Endothelial cell of umbilical vein (primary cell): Measurements from ENCODE around the gene CLEC20A. TPM values are rescaled to one million over a fixed set of nuclear protein-coding genes. Genes with fewer than 3 reads are reported as not detected.

Experiments used
- BruUV-seq: library from RNA; stranded (reverse); fragments of 400-500 nt; replicated peaks from 2 replicates; lab custom pipeline; 2021; lab: Mats Ljungman, UMichigan
- CTCF ChIA-PET: fragments of 300-600, 350-600 bp; sonication (Branson Sonifier 250); formaldehyde crosslinking; loops from one replicate; lab custom pipeline; 2021; ENCODE audit warnings: antibody characterized with exemption, inconsistent platforms; lab: Charles Lee
- POLR2A ChIA-PET: fragments of 300-600, 350-600 bp; sonication (Branson Sonifier 250); formaldehyde crosslinking; loops from one replicate; lab custom pipeline; 2021; ENCODE audit warnings: antibody characterized with exemption, inconsistent platforms; lab: Charles Lee
- DNase-seq: peaks from one replicate; pipeline ENCODE4 v3.0.0-alpha.2; 2011; ENCODE audit warnings: low read depth, low spot score
- FAIRE-seq: peaks from 2 replicates; lab custom pipeline; 2011; peaks lifted over from hg19 to GRCh38; lab: Jason Lieb, UNC
- H2AFZ ChIP-seq: 2 replicates; pipeline ENCODE4 v1.6.0; 2012; ENCODE audit warnings: low read depth, low read length, control low read depth, inconsistent platforms
- H3K27ac ChIP-seq: 2 replicates; pipeline ENCODE4 v1.5.1; 2011; ENCODE audit warnings: low read depth, mild to moderate bottlenecking, control low read depth, low read length, moderate library complexity; ENCODE audit not compliant: insufficient read depth
- H3K27me3 ChIP-seq, 2 experiments: 2 replicates each; pipeline versions ENCODE4 v1.6.0 to v1.6.1; 2011; ENCODE audit warnings: low read length in 2 of 2, mixed read lengths in 1 of 2; ENCODE audit not compliant: control insufficient read depth in 2 of 2, insufficient read depth in 2 of 2
- H3K36me3 ChIP-seq, 2 experiments: 2 replicates in 1 of 2; 3 replicates in 1 of 2; pipeline ENCODE4 v1.5.1; 2011; ENCODE audit warnings: low read length in 2 of 2, mild to moderate bottlenecking in 1 of 2, moderate library complexity in 1 of 2; ENCODE audit not compliant: control insufficient read depth in 2 of 2, insufficient read depth in 2 of 2; ENCODE audit errors: extremely low read depth in 1 of 2
- H3K4me1 ChIP-seq: 3 replicates; pipeline ENCODE4 v1.5.1; 2011; ENCODE audit warnings: mild to moderate bottlenecking, low read length; ENCODE audit not compliant: control insufficient read depth, insufficient read depth; ENCODE audit errors: extremely low read depth
- H3K4me2 ChIP-seq: 2 replicates; pipeline ENCODE4 v1.6.1; 2011; ENCODE audit warnings: low read length, control low read depth, mixed read lengths; ENCODE audit not compliant: insufficient read depth
- H3K4me3 ChIP-seq, 3 experiments: fragments of 200-600 bp in 1 of 3; sonication (generic), shearing (Covaris generic) in 1 of 3; replicated peaks in 1 of 3; 2 replicates each; pipeline ENCODE4 v1.5.1; 2011 to 2016; ENCODE audit warnings: control low read depth in 3 of 3, low read length in 3 of 3, mild to moderate bottlenecking in 2 of 3, inconsistent platforms in 1 of 3, low read depth in 1 of 3, moderate library complexity in 1 of 3; ENCODE audit not compliant: insufficient read depth in 1 of 3
- H3K79me2 ChIP-seq: 2 replicates; pipeline ENCODE4 v1.6.0; 2012; ENCODE audit warnings: low read length, inconsistent platforms; ENCODE audit not compliant: control insufficient read depth, insufficient read depth
- H3K9ac ChIP-seq: replicated peaks from 2 replicates; pipeline ENCODE3; 2011; ENCODE audit warnings: low read length, control low read depth; ENCODE audit not compliant: insufficient read depth; ENCODE audit errors: extremely low read depth
- H3K9me1 ChIP-seq: replicated peaks from 3 replicates; pipeline ENCODE4 v1.6.0; 2011; ENCODE audit warnings: mild to moderate bottlenecking, low read length; ENCODE audit not compliant: control insufficient read depth, insufficient read depth; ENCODE audit errors: extremely low read depth
- H3K9me3 ChIP-seq: replicated peaks from 2 replicates; pipeline ENCODE4 v1.5.1; 2012; ENCODE audit warnings: low read length, inconsistent platforms; ENCODE audit not compliant: control insufficient read depth, insufficient read depth
- H4K20me1 ChIP-seq: replicated peaks from 2 replicates; pipeline ENCODE3; 2011; ENCODE audit warnings: mild to moderate bottlenecking, low read length; ENCODE audit not compliant: control insufficient read depth, insufficient read depth; ENCODE audit errors: extremely low read depth
- EZH2 ChIP-seq: IDR thresholded peaks from 2 replicates; pipeline ENCODE4 v1.6.1; 2012; ENCODE audit warnings: borderline replicate concordance, low read depth, mild to moderate bottlenecking, moderate library complexity, low read length, inconsistent platforms; ENCODE audit not compliant: severe bottlenecking
- FOS ChIP-seq: IDR thresholded peaks from 2 replicates; pipeline ENCODE4 v1.6.1; 2011; ENCODE audit warnings: mild to moderate bottlenecking, low read length, moderate library complexity, borderline replicate concordance; ENCODE audit not compliant: insufficient read depth
- JUN ChIP-seq: IDR thresholded peaks from 2 replicates; pipeline ENCODE4 v1.6.1; 2011; ENCODE audit warnings: borderline replicate concordance, low read depth; ENCODE audit not compliant: insufficient read length, insufficient read depth
- MAX ChIP-seq: IDR thresholded peaks from 2 replicates; pipeline ENCODE4 v1.6.1; 2011; ENCODE audit not compliant: insufficient read depth, insufficient read length
- MYC ChIP-seq: IDR thresholded peaks from one replicate; pipeline ENCODE4 v1.6.1; 2011; ENCODE audit warnings: mild to moderate bottlenecking, low read depth, low read length
- POLR2A ChIP-seq: IDR thresholded peaks from 2 replicates; pipeline ENCODE4 v1.6.1; 2012; ENCODE audit warnings: low read depth, mild to moderate bottlenecking, control low read depth, low read length
- POLR2AphosphoS5 ChIP-seq: IDR thresholded peaks from 2 replicates; pipeline ENCODE4 v1.6.1; 2012; ENCODE audit warnings: low read depth, mild to moderate bottlenecking, control low read depth, low read length, moderate library complexity; ENCODE audit not compliant: insufficient read depth
- dilution Hi-C: fragments of 300-500 bp; cut with MboI; formaldehyde crosslinking; loops from one replicate; pipeline ENCODE4 v1.15.0; 2019; ENCODE audit warnings: low sequenced_read_pairs; ENCODE audit not compliant: extremely low pct_ligation_motif_present
- intact Hi-C: fragments of 100-400 bp; cut with micrococcal nuclease; formaldehyde crosslinking; loops from one replicate; pipeline ENCODE4 v1.10.0; 2022
- polyA plus RNA-seq, 4 experiments: library from polyadenylated mRNA; depleted of rRNA in 3 of 4; stranded (reverse) in 3 of 4; unstranded in 1 of 4; fragments of >200 nt; gene quantifications; 2 replicates each; pipeline versions ENCODE4 v1.2.1 to v1.2.3, GENCODE V29; 2011 to 2012; ENCODE audit warnings: missing spikeins in 1 of 4
- total RNA-seq: library from RNA; stranded (reverse); gene quantifications from 2 replicates; pipeline ENCODE4 v1.2.3, GENCODE V29; 2021
- TF ChIP-seq, protein P1 (sequence below), 2 donors: IDR thresholded peaks; 1 replicate in 1 of 2; 2 replicates in 1 of 2; pipeline ENCODE4 v1.5.1; 2011; ENCODE audit warnings: low read length in 2 of 2, mild to moderate bottlenecking in 2 of 2, moderate library complexity in 2 of 2, control low read depth in 1 of 2, inconsistent platforms in 1 of 2, low read depth in 1 of 2; ENCODE audit not compliant: insufficient read depth in 1 of 2; ENCODE audit errors: extremely low read depth in 1 of 2

The CLEC20A gene
- total and polyA plus RNA-seq, 2 donors (not counting 3 experiments of a cell fraction or from before 2014, with no cell fraction given): not detected

DNA sequence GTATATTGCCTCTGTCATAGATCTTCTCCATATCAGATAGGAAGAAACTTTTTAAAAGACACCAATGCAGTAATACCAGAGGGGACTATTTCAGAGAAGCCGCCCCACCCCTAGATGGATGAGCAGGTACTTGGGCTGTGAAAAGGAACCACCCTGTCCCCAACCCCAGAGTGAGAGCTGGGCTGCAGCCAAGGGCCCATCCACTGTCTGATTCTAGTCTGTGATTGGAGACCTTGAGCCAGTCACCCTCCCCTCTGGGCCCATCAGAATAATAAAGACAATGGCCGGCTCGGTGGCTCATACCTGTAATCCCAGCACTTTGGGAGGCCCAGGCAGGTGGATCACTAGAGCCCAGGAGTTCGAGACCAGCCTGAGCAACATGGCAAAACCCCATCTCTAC lies 5.0 kb downstream of the CLEC20A start:
- Histone ChIP-seq H3K9me3 (no peaks in the 10 kb centered on the region), H4K20me1 (no peaks in the 10 kb centered on the region), H3K79me2 (no peaks in the 10 kb centered on the region), H3K4me3 (no peak overlapping the region), H3K4me2 (no peak overlapping the region), H3K9me1 (no peaks in the 10 kb centered on the region), H2AFZ (no peak overlapping the region), H3K27ac (no peak overlapping the region), H3K27me3 (no peaks in the 10 kb centered on the region), H3K9ac (no peak overlapping the region), H3K36me3 (no peaks in the 10 kb centered on the region), H3K4me1 (no peaks in the 10 kb centered on the region)
- DNase-seq (no peak), FAIRE-seq (no peak)
- BruUV-seq: no TSS peak
- intact Hi-C loops (no loop called here), dilution Hi-C loops (no loop called here)
- CTCF ChIA-PET: interaction anchor here (3.8 kb wide), 1 partner anchor 10 kb away, joined by 21 read pairs; no protein-coding TSS in a partner anchor
- TF ChIP-seq JUN: no peak
- no peak for TF ChIP-seq MYC
- no peak for TF ChIP-seq POLR2A
- TF ChIP-seq FOS: no peak
- TF ChIP-seq, protein P1, sequence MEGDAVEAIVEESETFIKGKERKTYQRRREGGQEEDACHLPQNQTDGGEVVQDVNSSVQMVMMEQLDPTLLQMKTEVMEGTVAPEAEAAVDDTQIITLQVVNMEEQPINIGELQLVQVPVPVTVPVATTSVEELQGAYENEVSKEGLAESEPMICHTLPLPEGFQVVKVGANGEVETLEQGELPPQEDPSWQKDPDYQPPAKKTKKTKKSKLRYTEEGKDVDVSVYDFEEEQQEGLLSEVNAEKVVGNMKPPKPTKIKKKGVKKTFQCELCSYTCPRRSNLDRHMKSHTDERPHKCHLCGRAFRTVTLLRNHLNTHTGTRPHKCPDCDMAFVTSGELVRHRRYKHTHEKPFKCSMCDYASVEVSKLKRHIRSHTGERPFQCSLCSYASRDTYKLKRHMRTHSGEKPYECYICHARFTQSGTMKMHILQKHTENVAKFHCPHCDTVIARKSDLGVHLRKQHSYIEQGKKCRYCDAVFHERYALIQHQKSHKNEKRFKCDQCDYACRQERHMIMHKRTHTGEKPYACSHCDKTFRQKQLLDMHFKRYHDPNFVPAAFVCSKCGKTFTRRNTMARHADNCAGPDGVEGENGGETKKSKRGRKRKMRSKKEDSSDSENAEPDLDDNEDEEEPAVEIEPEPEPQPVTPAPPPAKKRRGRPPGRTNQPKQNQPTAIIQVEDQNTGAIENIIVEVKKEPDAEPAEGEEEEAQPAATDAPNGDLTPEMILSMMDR (IDR thresholded peaks at IDR 0.05; ENCODE audit: extremely low read depth in 1 of 2, insufficient read depth in 1 of 2, low read depth in 1 of 2, low read length in 2 of 2): no peak
- POLR2A ChIA-PET: no interaction called here

DNA sequence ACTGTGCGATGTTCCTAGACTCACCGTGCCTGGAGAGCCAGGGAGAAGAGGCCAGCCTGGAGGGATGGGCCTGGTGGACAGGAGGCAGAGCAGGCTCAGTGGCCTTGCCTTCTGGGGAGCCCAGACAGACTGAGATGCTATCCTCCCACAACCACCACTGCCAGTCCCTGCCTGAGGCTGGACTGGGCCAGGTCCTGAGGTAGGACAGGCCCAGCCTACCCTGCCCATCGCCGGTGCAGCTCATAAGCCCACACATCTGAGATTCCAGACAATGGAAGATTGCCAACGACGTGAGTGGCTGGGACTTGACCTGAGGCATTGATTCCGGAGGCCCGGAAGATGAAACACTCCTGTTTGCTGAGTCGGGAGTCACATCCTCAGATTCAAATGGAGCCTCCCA lies 5.8 kb downstream of the CLEC20A start:
- no peak for DNase-seq
- Histone ChIP-seq H3K4me1 (peaks cover 6% of the 10 kb centered on the region), H3K4me3 (no peak overlapping the region), H3K9me1 (no peaks in the 10 kb centered on the region), H3K36me3 (no peaks in the 10 kb centered on the region), H3K27ac (no peak overlapping the region), H4K20me1 (no peaks in the 10 kb centered on the region), H3K4me2 (no peak overlapping the region), H3K9me3 (no peaks in the 10 kb centered on the region), H3K27me3 (no peaks in the 10 kb centered on the region), H3K9ac (no peak overlapping the region), H3K79me2 (no peaks in the 10 kb centered on the region), H2AFZ (no peak overlapping the region)
- CTCF ChIA-PET: interaction anchor here (3.8 kb wide), 1 partner anchor 10 kb away, joined by 21 read pairs; no protein-coding TSS in a partner anchor
- no peak for FAIRE-seq
- dilution Hi-C loops: no loop called here
- intact Hi-C loops: no loop called here
- POLR2A ChIA-PET: no interaction called here
- BruUV-seq: no TSS peak
- TF ChIP-seq JUN: no peak
- no peak for TF ChIP-seq POLR2A
- TF ChIP-seq MAX: no peak
- no peak for TF ChIP-seq POLR2AphosphoS5
- TF ChIP-seq EZH2: no peak
- TF ChIP-seq MYC: no peak
- no peak for TF ChIP-seq FOS
- TF ChIP-seq, protein P1 (IDR thresholded peaks at IDR 0.05; ENCODE audit: extremely low read depth in 1 of 2, insufficient read depth in 1 of 2, low read depth in 1 of 2, low read length in 2 of 2): no peak
